ENCODE data around the gene CRIP2. TPM values are rescaled to one million over a fixed set of nuclear protein-coding genes. Genes with fewer than 3 reads are reported as not detected.

CRIP2 gene
- total and polyA plus RNA-seq, 2 of the 8 experiments (the other 6 are each of a cell fraction or from before 2014, with no cell fraction given) = 4.2 to 13.5 TPM

DNA sequence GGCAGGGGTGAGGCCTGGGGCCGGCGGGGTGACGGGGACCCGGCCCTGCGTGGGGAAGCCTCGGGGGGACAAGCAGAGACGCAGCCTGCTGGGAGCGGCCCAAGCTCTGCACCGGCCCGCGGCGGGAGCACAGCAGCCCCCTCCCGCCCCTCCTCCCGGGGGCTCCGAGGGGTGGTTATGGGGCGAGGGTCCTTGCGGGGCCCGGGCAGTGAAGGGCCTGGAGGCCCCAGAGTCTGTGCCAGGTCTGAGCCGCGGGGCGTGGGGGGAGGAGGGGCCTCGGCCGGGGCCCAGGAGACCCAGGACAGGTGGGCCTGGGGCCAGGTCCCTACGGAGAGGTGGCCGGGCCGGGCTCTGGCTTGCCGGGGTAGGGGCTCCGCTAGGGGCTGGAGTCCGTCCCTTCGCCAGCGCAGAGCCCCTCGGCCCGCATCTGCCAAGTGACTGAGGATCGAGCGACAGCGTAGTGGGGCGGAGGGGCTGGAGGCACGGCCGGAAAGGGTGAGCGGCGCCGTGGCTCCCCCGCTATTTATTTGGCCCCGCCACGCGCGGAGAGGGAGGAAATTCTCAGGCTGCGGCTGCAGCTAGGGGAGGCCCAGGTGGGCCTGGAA, 52.3 kb downstream of the CRIP2 start (continued):
- TF ChIP-seq, protein P1, sequence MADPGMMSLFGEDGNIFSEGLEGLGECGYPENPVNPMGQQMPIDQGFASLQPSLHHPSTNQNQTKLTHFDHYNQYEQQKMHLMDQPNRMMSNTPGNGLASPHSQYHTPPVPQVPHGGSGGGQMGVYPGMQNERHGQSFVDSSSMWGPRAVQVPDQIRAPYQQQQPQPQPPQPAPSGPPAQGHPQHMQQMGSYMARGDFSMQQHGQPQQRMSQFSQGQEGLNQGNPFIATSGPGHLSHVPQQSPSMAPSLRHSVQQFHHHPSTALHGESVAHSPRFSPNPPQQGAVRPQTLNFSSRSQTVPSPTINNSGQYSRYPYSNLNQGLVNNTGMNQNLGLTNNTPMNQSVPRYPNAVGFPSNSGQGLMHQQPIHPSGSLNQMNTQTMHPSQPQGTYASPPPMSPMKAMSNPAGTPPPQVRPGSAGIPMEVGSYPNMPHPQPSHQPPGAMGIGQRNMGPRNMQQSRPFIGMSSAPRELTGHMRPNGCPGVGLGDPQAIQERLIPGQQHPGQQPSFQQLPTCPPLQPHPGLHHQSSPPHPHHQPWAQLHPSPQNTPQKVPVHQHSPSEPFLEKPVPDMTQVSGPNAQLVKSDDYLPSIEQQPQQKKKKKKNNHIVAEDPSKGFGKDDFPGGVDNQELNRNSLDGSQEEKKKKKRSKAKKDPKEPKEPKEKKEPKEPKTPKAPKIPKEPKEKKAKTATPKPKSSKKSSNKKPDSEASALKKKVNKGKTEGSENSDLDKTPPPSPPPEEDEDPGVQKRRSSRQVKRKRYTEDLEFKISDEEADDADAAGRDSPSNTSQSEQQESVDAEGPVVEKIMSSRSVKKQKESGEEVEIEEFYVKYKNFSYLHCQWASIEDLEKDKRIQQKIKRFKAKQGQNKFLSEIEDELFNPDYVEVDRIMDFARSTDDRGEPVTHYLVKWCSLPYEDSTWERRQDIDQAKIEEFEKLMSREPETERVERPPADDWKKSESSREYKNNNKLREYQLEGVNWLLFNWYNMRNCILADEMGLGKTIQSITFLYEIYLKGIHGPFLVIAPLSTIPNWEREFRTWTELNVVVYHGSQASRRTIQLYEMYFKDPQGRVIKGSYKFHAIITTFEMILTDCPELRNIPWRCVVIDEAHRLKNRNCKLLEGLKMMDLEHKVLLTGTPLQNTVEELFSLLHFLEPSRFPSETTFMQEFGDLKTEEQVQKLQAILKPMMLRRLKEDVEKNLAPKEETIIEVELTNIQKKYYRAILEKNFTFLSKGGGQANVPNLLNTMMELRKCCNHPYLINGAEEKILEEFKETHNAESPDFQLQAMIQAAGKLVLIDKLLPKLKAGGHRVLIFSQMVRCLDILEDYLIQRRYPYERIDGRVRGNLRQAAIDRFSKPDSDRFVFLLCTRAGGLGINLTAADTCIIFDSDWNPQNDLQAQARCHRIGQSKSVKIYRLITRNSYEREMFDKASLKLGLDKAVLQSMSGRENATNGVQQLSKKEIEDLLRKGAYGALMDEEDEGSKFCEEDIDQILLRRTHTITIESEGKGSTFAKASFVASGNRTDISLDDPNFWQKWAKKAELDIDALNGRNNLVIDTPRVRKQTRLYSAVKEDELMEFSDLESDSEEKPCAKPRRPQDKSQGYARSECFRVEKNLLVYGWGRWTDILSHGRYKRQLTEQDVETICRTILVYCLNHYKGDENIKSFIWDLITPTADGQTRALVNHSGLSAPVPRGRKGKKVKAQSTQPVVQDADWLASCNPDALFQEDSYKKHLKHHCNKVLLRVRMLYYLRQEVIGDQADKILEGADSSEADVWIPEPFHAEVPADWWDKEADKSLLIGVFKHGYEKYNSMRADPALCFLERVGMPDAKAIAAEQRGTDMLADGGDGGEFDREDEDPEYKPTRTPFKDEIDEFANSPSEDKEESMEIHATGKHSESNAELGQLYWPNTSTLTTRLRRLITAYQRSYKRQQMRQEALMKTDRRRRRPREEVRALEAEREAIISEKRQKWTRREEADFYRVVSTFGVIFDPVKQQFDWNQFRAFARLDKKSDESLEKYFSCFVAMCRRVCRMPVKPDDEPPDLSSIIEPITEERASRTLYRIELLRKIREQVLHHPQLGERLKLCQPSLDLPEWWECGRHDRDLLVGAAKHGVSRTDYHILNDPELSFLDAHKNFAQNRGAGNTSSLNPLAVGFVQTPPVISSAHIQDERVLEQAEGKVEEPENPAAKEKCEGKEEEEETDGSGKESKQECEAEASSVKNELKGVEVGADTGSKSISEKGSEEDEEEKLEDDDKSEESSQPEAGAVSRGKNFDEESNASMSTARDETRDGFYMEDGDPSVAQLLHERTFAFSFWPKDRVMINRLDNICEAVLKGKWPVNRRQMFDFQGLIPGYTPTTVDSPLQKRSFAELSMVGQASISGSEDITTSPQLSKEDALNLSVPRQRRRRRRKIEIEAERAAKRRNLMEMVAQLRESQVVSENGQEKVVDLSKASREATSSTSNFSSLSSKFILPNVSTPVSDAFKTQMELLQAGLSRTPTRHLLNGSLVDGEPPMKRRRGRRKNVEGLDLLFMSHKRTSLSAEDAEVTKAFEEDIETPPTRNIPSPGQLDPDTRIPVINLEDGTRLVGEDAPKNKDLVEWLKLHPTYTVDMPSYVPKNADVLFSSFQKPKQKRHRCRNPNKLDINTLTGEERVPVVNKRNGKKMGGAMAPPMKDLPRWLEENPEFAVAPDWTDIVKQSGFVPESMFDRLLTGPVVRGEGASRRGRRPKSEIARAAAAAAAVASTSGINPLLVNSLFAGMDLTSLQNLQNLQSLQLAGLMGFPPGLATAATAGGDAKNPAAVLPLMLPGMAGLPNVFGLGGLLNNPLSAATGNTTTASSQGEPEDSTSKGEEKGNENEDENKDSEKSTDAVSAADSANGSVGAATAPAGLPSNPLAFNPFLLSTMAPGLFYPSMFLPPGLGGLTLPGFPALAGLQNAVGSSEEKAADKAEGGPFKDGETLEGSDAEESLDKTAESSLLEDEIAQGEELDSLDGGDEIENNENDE (IDR thresholded peaks at IDR 0.05; ENCODE audit: insufficient replicate concordance, low read length) = no peak
- TF ChIP-seq KDM4A (IDR thresholded peaks at IDR 0.05; ENCODE audit: low read depth, low read length, severe bottlenecking) = peak; percentile 5
